ENCODE data around the gene TRMT2B.

The TRMT2B gene

GRCh38 chrX:101081231-101081630 is 29.3 kb upstream of the TRMT2B start:
- Histone ChIP-seq H3K4me1 (ENCODE audit: control insufficient read depth, insufficient read depth, low read length) (peaks cover 2% of the 10 kb centered on the region; the same call in 1 of the 2 replicates), H3K9me3 (ENCODE audit: control insufficient read depth, insufficient read depth, low read depth, low read length) (no peaks in the 10 kb centered on the region), H3K36me3 (ENCODE audit: control insufficient read depth in 2 of 2, insufficient read depth in 1 of 2, low read length in 2 of 2) (no peaks in the 10 kb centered on the region), H3K27ac (ENCODE audit: extremely low read depth, low read depth, low read length) (no peak overlapping the region), H3K4me3 (ENCODE audit: low read depth, low read length) (no peak overlapping the region)
- ChIA-PET POLR2A (interaction anchor here (1.2 kb wide), 1 partner anchor 17 kb away, joined by 4 read pairs; the partner anchor contains the start of gene CENPI), CTCF (no interaction called here)
- TF ChIP-seq GLI4 (tag by site-specific recombination; IDR thresholded peaks at IDR 0.05) (no peak), ZNF133 (tag by site-specific recombination; IDR thresholded peaks at IDR 0.05) (no peak), TRIM28 (IDR thresholded peaks at IDR 0.05; ENCODE audit: borderline replicate concordance, low read length) (no peak), ZBTB11 (tag by site-specific recombination; conservative IDR thresholded peaks at IDR 0.05; ENCODE audit: low read depth) (no peak), ZFP37 (tag by site-specific recombination; IDR thresholded peaks at IDR 0.05) (no peak), ZNF544 (tag by site-specific recombination; IDR thresholded peaks at IDR 0.05) (no peak), OSR2 (tag by site-specific recombination; IDR thresholded peaks at IDR 0.05) (no peak), ZBTB17 (tag by site-specific recombination; IDR thresholded peaks at IDR 0.05) (no peak), ZNF837 (tag by site-specific recombination; IDR thresholded peaks at IDR 0.05) (no peak), SETDB1 (IDR thresholded peaks at IDR 0.05; ENCODE audit: insufficient read length, low read length) (no peak), ZFHX2 (tag by site-specific recombination; conservative IDR thresholded peaks at IDR 0.05) (no peak), ZNF692 (tag by site-specific recombination; IDR thresholded peaks at IDR 0.05) (no peak), ZNF398 (tag by site-specific recombination; IDR thresholded peaks at IDR 0.05) (no peak), IKZF3 (tag by site-specific recombination; IDR thresholded peaks at IDR 0.05) (no peak), ZBTB49 (tag by site-specific recombination; IDR thresholded peaks at IDR 0.05; ENCODE audit: low read depth) (no peak), ZNF140 (tag by site-specific recombination; IDR thresholded peaks at IDR 0.05) (no peak), RBAK (tag by site-specific recombination; IDR thresholded peaks at IDR 0.05) (no peak)

All from HEK293 (cell line).